Epithelial cell of esophagus (primary cell): Measurements from ENCODE around the gene MIS18A.

ENCODE experiments used
- DNase-seq: peaks from one replicate; pipeline ENCODE4 v3.0.0; 2010; ENCODE audit warnings: low read depth
- H3K4me3 ChIP-seq: 2 replicates; pipeline ENCODE4 v1.5.1; 2011; ENCODE audit warnings: mild to moderate bottlenecking, low read length, control low read depth
- TF ChIP-seq, protein P1 (sequence below): IDR thresholded peaks from 2 replicates; pipeline ENCODE4 v1.5.1; 2011; ENCODE audit warnings: low read depth, mild to moderate bottlenecking, low read length, control low read depth, inconsistent platforms; ENCODE audit not compliant: insufficient read depth; ENCODE audit errors: missing control alignments

Gene MIS18A

DNA sequence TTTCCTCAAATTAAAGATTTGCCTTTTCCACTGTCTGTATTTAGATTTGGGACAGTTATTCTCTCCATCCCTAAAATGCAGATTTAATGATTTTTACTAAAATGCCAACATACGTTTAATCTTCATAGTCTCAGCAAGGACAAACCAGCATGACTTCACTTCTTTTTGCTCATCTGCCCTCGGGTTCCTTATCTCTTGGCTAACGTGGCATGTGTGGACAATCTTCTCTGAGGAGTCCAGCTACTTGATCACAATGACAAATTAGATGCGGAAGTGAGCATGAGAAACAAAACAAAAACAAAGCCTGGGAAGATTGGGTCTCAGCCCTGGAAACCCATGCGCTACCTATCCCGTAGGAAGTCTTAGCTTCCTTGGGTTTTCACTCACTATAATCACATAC is 20.8 kb upstream of the MIS18A start:
- DNase-seq, result no peak
- H3K4me3 ChIP-seq, result no peak overlapping the region
- TF ChIP-seq, protein P1, sequence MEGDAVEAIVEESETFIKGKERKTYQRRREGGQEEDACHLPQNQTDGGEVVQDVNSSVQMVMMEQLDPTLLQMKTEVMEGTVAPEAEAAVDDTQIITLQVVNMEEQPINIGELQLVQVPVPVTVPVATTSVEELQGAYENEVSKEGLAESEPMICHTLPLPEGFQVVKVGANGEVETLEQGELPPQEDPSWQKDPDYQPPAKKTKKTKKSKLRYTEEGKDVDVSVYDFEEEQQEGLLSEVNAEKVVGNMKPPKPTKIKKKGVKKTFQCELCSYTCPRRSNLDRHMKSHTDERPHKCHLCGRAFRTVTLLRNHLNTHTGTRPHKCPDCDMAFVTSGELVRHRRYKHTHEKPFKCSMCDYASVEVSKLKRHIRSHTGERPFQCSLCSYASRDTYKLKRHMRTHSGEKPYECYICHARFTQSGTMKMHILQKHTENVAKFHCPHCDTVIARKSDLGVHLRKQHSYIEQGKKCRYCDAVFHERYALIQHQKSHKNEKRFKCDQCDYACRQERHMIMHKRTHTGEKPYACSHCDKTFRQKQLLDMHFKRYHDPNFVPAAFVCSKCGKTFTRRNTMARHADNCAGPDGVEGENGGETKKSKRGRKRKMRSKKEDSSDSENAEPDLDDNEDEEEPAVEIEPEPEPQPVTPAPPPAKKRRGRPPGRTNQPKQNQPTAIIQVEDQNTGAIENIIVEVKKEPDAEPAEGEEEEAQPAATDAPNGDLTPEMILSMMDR, result no peak

DNA sequence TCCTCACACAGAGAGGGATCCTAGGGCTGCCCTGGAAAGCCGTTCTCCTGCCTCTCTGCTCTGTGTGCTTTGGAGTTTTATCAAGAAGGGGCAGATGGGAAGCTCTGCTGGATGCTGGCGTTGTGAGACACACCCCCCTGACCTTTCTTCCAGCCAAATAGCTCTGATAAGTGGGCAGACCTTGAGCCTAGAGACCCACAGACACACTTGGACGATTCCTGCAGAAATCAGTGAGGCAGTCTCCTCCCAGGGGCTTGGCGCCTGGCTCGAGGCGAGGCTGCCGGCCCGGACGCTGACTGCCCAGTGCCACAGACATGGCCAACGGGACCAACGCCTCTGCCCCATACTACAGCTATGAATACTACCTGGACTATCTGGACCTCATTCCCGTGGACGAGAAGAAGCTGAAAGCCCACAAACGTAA is 19.8 kb upstream of the MIS18A start, which contains the start of gene MRAP:
MRAP (plus strand) TSS at position 198 of the 424 bp plus-strand sequence; CDS start at position 315, 117 bp downstream.
- DNase-seq, result no peak
- no peak within 1 kb of the TSS for H3K4me3 ChIP-seq
- TF ChIP-seq, protein P1, result no peak

DNA sequence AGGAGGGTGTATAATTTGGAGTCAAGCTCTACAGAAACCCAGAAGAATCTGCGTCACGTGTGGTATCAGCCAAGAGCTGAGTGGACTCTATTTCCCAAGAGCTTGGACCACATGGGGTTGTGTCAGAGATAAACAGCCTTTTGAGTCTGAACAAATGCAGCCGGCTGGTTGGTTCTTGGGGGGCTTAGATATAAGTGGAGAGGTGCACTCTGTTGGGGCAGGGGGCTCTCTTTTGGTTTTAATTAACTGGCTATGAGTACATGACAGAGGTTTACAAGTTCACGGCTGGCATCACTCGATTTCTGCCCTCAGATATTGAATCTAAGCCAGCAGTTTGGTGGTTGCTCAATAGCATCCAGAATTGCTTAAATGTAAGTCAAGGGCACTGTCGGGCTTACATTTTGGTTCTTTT is 19.3 kb upstream of the MIS18A start:
- TF ChIP-seq, protein P1, result no peak
- no peak for DNase-seq
- no peak overlapping the region for H3K4me3 ChIP-seq

DNA sequence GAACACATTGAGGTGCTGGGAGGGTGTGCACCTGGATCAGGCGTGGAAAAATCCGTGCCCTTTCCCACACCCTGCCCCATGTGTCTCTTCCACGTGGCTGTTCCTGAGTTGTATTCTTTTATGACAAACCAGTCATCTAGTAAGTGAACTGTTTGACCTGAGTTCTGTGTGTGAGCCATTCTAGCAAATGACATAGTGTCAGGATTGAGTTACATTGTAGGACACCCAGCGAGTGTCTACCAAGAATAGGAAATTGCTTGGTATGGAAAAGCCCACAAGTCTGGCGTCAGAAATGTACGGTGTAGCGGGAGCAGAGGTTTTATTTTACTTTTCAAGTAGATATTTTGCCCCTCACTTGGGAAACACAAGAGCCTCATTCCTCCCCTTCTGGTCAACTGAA is 18.6 kb upstream of the MIS18A start:
- no peak for DNase-seq
- TF ChIP-seq, protein P1, result no peak
- no peak overlapping the region for H3K4me3 ChIP-seq

DNA sequence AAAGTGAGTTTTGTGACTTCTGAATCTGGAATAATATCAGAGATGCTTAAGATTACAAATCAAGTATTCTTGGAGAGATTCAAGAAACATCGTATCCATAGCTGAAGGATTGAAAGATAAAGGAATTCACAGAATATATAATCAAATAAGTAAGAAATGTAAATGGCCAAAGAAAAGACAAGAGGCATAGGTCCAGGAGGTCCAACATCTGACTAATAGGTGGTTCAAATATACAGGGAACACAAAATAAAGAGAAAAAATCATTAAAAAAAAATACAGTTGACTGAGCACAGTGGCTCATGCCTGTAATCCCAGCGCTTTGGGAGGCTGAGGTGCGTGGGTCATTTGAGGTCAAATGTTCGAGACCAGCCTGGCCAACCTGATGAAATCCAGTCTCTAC is 6.6 kb upstream of the MIS18A start:
- TF ChIP-seq, protein P1, result no peak
- no peak overlapping the region for H3K4me3 ChIP-seq
- no peak for DNase-seq

DNA sequence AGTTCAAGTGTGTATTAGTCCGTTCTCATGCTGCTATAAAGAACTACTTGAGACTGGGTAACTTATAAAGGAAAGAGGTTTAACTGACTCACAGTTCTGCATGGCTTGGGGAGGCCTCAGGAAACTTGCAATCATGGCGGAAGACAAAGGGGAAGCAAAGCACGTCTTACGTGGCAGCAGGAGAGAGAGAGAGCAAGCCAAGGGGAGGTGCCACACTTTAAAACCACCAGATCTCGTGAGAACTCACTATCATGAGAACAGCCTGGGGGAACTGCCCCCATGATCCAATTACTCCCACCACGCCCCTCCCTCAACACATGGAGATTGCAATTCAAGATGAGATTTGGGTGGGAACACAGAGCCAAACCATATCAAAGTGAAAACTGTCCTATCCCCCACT is 4.1 kb upstream of the MIS18A start:
- H3K4me3 ChIP-seq, result no peak overlapping the region
- TF ChIP-seq, protein P1, result no peak
- no peak for DNase-seq

DNA sequence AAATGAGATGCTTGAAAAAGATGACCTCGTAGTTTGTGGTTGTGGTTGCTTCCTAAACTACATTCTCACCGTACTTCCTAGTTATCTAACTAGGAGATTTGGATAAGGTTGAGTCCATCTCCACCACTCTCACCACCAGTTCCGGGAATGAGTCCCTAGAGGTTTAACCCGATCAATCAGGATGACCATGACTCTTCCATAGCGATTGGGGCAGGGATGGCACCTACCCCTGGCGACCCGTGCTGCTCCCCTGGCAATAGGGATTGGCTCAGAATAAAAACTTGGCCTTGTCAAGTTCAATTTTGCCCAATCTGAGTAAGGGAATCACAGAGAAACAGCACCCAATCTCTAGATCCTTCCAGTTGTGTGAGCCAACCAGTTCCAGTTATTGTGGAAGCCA is 2.7 kb upstream of the MIS18A start:
- DNase-seq, result no peak
- TF ChIP-seq, protein P1, result no peak

More for the DNA sequence above, 2.7 kb upstream of the MIS18A start:
- H3K4me3 ChIP-seq, result no peak overlapping the region
